ENCODE data around the gene CCL2.

GRCh38 chr17:34220045-34220751 is 34.9 kb upstream of the CCL2 start:
- TF ChIP-seq CTCF (conservative IDR thresholded peaks at IDR 0.05; ENCODE audit: low read depth, low read length), result no peak
- TF ChIP-seq EZH2 (IDR thresholded peaks at IDR 0.05; ENCODE audit: low read length, unreplicated experiment), result no peak

Data from PC-3 (cell line).